K562 (cell line): Measurements from ENCODE around the gene ERICH6B. TPM values are rescaled to one million over a fixed set of nuclear protein-coding genes. Genes with fewer than 3 reads are reported as not detected.

Source experiments
- ATAC-seq: fragments of 200-7000 bp; cut with Tn5 transposase; 3 replicates; pipeline ENCODE4 v1.9.1; 2020; ENCODE audit warnings: moderate library complexity
- BruUV-seq: library from RNA; stranded (reverse); fragments of 400-500 nt; replicated peaks from 2 replicates; lab custom pipeline; 2021; lab: Mats Ljungman, UMichigan
- CTCF ChIA-PET: fragments of 300-600 bp; formaldehyde crosslinking; extraction: SDS; loops from one replicate; lab custom pipeline; 2021; ENCODE audit warnings: low intra/inter-chr PET ratio; lab: Yijun Ruan, JAX
- POLR2A ChIA-PET: fragments of 300-600, 350-650 bp; sonication (Branson Sonifier 250); formaldehyde crosslinking; extraction: SDS; loops from one replicate; lab custom pipeline; 2021; ENCODE audit warnings: antibody characterized with exemption, inconsistent platforms; lab: Yijun Ruan, JAX
- DNase-seq, 4 experiments: peaks; one replicate each; pipeline versions ENCODE4 v3.0.0 to v3.0.0-alpha.2; 2011 to 2018; ENCODE audit warnings: low spot score in 3 of 4, mixed read lengths in 3 of 4; ENCODE audit errors: extremely low read depth in 1 of 4
- FAIRE-seq: peaks from 2 replicates; lab custom pipeline; 2011; peaks lifted over from hg19 to GRCh38; lab: Jason Lieb, UNC
- H2AFZ ChIP-seq: 2 replicates; pipeline ENCODE4 v1.6.0; 2011; ENCODE audit warnings: low read depth, low read length, control low read depth, inconsistent platforms
- H3K27ac ChIP-seq: fragments of 200-600 bp; 3 replicates; pipeline ENCODE4 v1.8.0; 2011; ENCODE audit warnings: low read depth, mild to moderate bottlenecking, control low read depth, inconsistent platforms, low read length, moderate library complexity, mixed read lengths; ENCODE audit errors: extremely low read depth
- H3K27me3 ChIP-seq, 2 experiments: fragments of 300-600 bp in 1 of 2; 2 replicates in 1 of 2; 3 replicates in 1 of 2; pipeline versions ENCODE4 v1.6.0 to v1.8.0; 2011; ENCODE audit warnings: inconsistent platforms in 2 of 2, low read length in 2 of 2, mild to moderate bottlenecking in 1 of 2, mixed read lengths in 1 of 2, moderate library complexity in 1 of 2; ENCODE audit not compliant: control insufficient read depth in 2 of 2, insufficient read depth in 2 of 2
- H3K36me3 ChIP-seq: fragments of 300-600 bp; 3 replicates; pipeline ENCODE4 v1.8.0; 2011; ENCODE audit warnings: mild to moderate bottlenecking, low read length, inconsistent platforms; ENCODE audit not compliant: control insufficient read depth, insufficient read depth
- H3K4me1 ChIP-seq, 2 experiments: fragments of 200-600 bp in 1 of 2; replicated peaks in 1 of 2; 2 replicates in 1 of 2; 3 replicates in 1 of 2; pipeline versions ENCODE4 v1.5.1 to v1.8.0; 2011; ENCODE audit warnings: inconsistent platforms in 2 of 2, low read length in 2 of 2, mild to moderate bottlenecking in 1 of 2, mixed read lengths in 1 of 2, moderate library complexity in 1 of 2; ENCODE audit not compliant: control insufficient read depth in 2 of 2, insufficient read depth in 2 of 2
- H3K4me2 ChIP-seq: 2 replicates; pipeline ENCODE4 v1.6.1; 2011; ENCODE audit warnings: low read length, control low read depth, inconsistent platforms, mixed read lengths; ENCODE audit not compliant: insufficient read depth
- H3K4me3 ChIP-seq: fragments of 200-600 bp; sonication (generic), shearing (Covaris generic); 2 replicates; pipeline ENCODE4 v1.5.1; 2016; ENCODE audit warnings: control low read depth, inconsistent platforms
- H3K79me2 ChIP-seq: fragments of 200-600 bp; 3 replicates; pipeline ENCODE4 v1.8.0; 2011; ENCODE audit warnings: low read length, inconsistent platforms; ENCODE audit not compliant: control insufficient read depth, insufficient read depth
- H3K9ac ChIP-seq, 2 experiments: 2 replicates each; pipeline versions ENCODE4 v1.6.0 to v1.6.1; 2011; ENCODE audit warnings: low read depth in 2 of 2, low read length in 2 of 2, control low read depth in 1 of 2, inconsistent platforms in 1 of 2, mild to moderate bottlenecking in 1 of 2, mixed read lengths in 1 of 2; ENCODE audit not compliant: insufficient read depth in 1 of 2
- H3K9me1 ChIP-seq: one replicate; pipeline ENCODE4 v1.6.0; 2011; ENCODE audit warnings: inconsistent platforms, mild to moderate bottlenecking, low read length, moderate library complexity; ENCODE audit not compliant: control insufficient read depth, insufficient read depth
- H3K9me3 ChIP-seq: replicated peaks from 2 replicates; pipeline ENCODE4 v1.5.1; 2011; ENCODE audit warnings: low read depth, low read length, inconsistent platforms; ENCODE audit not compliant: control insufficient read depth, insufficient read depth
- H4K20me1 ChIP-seq: replicated peaks from 2 replicates; pipeline ENCODE4 v1.6.1; 2011; ENCODE audit warnings: low read length, inconsistent platforms, mixed read lengths; ENCODE audit not compliant: control insufficient read depth, insufficient read depth
- CHD1 ChIP-seq: fragments of 200-600 bp; sonication (generic); IDR thresholded peaks from one replicate; pipeline ENCODE4 v1.6.1; 2012; ENCODE audit warnings: mild to moderate bottlenecking, moderate library complexity, low read length, inconsistent platforms
- DDX20 ChIP-seq: fragments of 450-650 bp; IDR thresholded peaks from 2 replicates; pipeline ENCODE4 v1.6.1; 2016; ENCODE audit warnings: missing genetic modification characterization, low read depth, mild to moderate bottlenecking, missing compliant biosample characterization, moderate library complexity
- EHMT2 ChIP-seq: fragments of 450-650 bp; IDR thresholded peaks from 2 replicates; pipeline ENCODE4 v1.6.1; 2018; ENCODE audit warnings: antibody characterized with exemption
- HNRNPLL ChIP-seq: fragments of 200-400 bp; formaldehyde crosslinking; IDR thresholded peaks from 2 replicates; pipeline ENCODE4 v1.6.1; 2017; ENCODE audit warnings: low read length, low read depth, mild to moderate bottlenecking; ENCODE audit not compliant: poor library complexity, severe bottlenecking
- KDM4B ChIP-seq, 2 experiments: fragments of 450-650 bp in 1 of 2; sonication (generic) in 1 of 2; IDR thresholded peaks; 2 replicates each; pipeline ENCODE4 v1.6.1; 2016 to 2017; ENCODE audit warnings: borderline replicate concordance in 2 of 2, antibody characterized with exemption in 1 of 2, low read depth in 1 of 2, mild to moderate bottlenecking in 1 of 2
- KLF1 ChIP-seq: fragments of 450-650 bp; IDR thresholded peaks from 2 replicates; pipeline ENCODE4 v1.6.1; 2016; ENCODE audit warnings: missing genetic modification characterization, missing compliant biosample characterization
- MBD2 ChIP-seq: sonication (generic); IDR thresholded peaks from 2 replicates; pipeline ENCODE4 v1.6.1; 2016; ENCODE audit warnings: low read depth, borderline replicate concordance
- NONO ChIP-seq, 2 experiments: fragments of 200-400 bp in 1 of 2; fragments of 450-650 bp in 1 of 2; formaldehyde crosslinking in 1 of 2; IDR thresholded peaks; 2 replicates each; pipeline ENCODE4 v1.6.1; 2017; ENCODE audit warnings: low read depth in 2 of 2, mild to moderate bottlenecking in 2 of 2, moderate library complexity in 2 of 2, low read length in 1 of 2
- NUFIP1 ChIP-seq: fragments of 450-650 bp; IDR thresholded peaks from 2 replicates; pipeline ENCODE4 v1.6.1; 2018; ENCODE audit not compliant: partially characterized antibody
- PRDM10 ChIP-seq: fragments of 450-650 bp; IDR thresholded peaks from 2 replicates; pipeline ENCODE4 v1.6.1; 2018; ENCODE audit not compliant: partially characterized antibody
- SIX5 ChIP-seq, 2 experiments: IDR thresholded peaks; 2 replicates each; pipeline ENCODE4 v1.6.1; 2011; ENCODE audit warnings: low read length in 2 of 2, borderline replicate concordance in 1 of 2, low read depth in 1 of 2, mild to moderate bottlenecking in 1 of 2, moderate library complexity in 1 of 2; ENCODE audit not compliant: insufficient read depth in 1 of 2
- SMARCB1 ChIP-seq: IDR thresholded peaks from 2 replicates; pipeline ENCODE4 v1.6.1; 2011; ENCODE audit warnings: improper control_type of control experiment, low read depth; ENCODE audit not compliant: insufficient read length
- XRCC4 ChIP-seq: IDR thresholded peaks from one replicate; pipeline ENCODE4 v1.6.1; 2011; ENCODE audit not compliant: insufficient read depth, insufficient read length; ENCODE audit errors: extremely low read depth
- ZNF121 ChIP-seq: sonication (generic); formaldehyde crosslinking; conservative IDR thresholded peaks from 2 replicates; pipeline ENCODE4 v1.8.0; 2022; ENCODE audit warnings: missing genetic modification reagents
- ZNF41 ChIP-seq: fragments of 250-450 bp; sonication (Bioruptor Pico); conservative IDR thresholded peaks from 2 replicates; pipeline ENCODE4 v1.4.0; 2020; ENCODE audit warnings: mild to moderate bottlenecking
- ZNF766 ChIP-seq: fragments of 200-800 bp; sonication (Bioruptor generic); conservative IDR thresholded peaks from 2 replicates; pipeline ENCODE4 v1.6.1; 2016; ENCODE audit warnings: missing genetic modification characterization, missing compliant biosample characterization
- WGBS: fragments of 100-300 bp; shearing (Covaris generic); methylation state at CpG from one replicate; pipeline ENCODE4 v1.1.6; 2016; ENCODE audit warnings: low coverage, mixed read lengths; ENCODE audit not compliant: insufficient coverage; ENCODE audit errors: missing lambda C conversion rate; 5-methylcytosine and 5-hydroxymethylcytosine counted together
- in situ Hi-C: fragments of 300-500 bp; cut with MboI; formaldehyde crosslinking; loops from 4 replicates; pipeline ENCODE4 v1.15.0; 2018; ENCODE audit warnings: inconsistent platforms, mixed read lengths
- intact Hi-C: fragments of 100-400 bp; cut with micrococcal nuclease; formaldehyde crosslinking; loops from 2 replicates; pipeline ENCODE4 v1.14.2; 2022
- polyA plus RNA-seq, 8 experiments: library from polyadenylated mRNA; depleted of rRNA in 4 of 8; stranded (reverse) in 5 of 8; unstranded in 3 of 8; fragments of >200 nt; fragmentation: Nextera tagmentation in 2 of 8; fragmentation: Illumina TruSeq in 1 of 8; extraction: Ambion mirVana in 2 of 8; extraction: Trizol in 1 of 8; gene quantifications; 2 replicates each; pipeline versions ENCODE4 v1.2.1 to v1.2.3, GENCODE V29; 2011 to 2014; ENCODE audit warnings: inconsistent platforms in 1 of 8, missing spikeins in 1 of 8
- total RNA-seq, 7 experiments: library from RNA; depleted of rRNA in 6 of 7; stranded (reverse); fragments of >200 nt in 6 of 7; fragmentation: Illumina TruSeq in 2 of 7; extraction: Trizol in 2 of 7; gene quantifications; 2 replicates each; pipeline versions ENCODE4 v1.2.1 to v1.2.3, GENCODE V29; 2011 to 2021; ENCODE audit warnings: low replicate concordance in 1 of 7

ERICH6B gene
- total and polyA plus RNA-seq, 9 of the 15 experiments (the other 6 are each of a cell fraction or from before 2014, with no cell fraction given), result not detected

- Histone ChIP-seq H2AFZ (no peak overlapping the region), H3K36me3 (no peaks in the 10 kb centered on the region), H3K27me3 (peaks cover 0 to 2% of the 10 kb centered on the region in 2 experiments; a peak in 2 of 5 replicates), H3K9me3 (no peaks in the 10 kb centered on the region), H3K4me2 (no peak overlapping the region), H3K79me2 (no peaks in the 10 kb centered on the region), H3K9ac (no peak overlapping the region), H3K27ac (no peak overlapping the region), H4K20me1 (no peaks in the 10 kb centered on the region), H3K9me1 (no peaks in the 10 kb centered on the region), H3K4me1 (no peaks in the 10 kb centered on the region), H3K4me3 (no peak overlapping the region)
- BruUV-seq, result no TSS peak
- TF ChIP-seq MBD2, result no peak
- TF ChIP-seq NUFIP1, result no peak
- no peak for TF ChIP-seq SMARCB1
- no peak for TF ChIP-seq PRDM10
- TF ChIP-seq CHD1, result no peak
- TF ChIP-seq SIX5 (IDR thresholded peaks at IDR 0.05; ENCODE audit: borderline replicate concordance in 1 of 2, insufficient read depth in 1 of 2, low read depth in 1 of 2, low read length in 2 of 2), result no peak
- no peak for TF ChIP-seq ZNF766
- TF ChIP-seq XRCC4, result no peak
- TF ChIP-seq KDM4B (IDR thresholded peaks at IDR 0.05; ENCODE audit: borderline replicate concordance in 2 of 2, low read depth in 1 of 2), result no peak
- no peak for TF ChIP-seq ZNF41 (CRISPR knock-in tag)
- TF ChIP-seq DDX20, result no peak
- no peak for TF ChIP-seq EHMT2
- TF ChIP-seq NONO (IDR thresholded peaks at IDR 0.05; ENCODE audit: low read depth in 2 of 2, low read length in 1 of 2), result no peak
- no peak for TF ChIP-seq ZNF121
- TF ChIP-seq HNRNPLL, result no peak
- no peak for TF ChIP-seq KLF1 (tag)
- 0% methylated on average over 3 of the region's 3 CpGs for WGBS
- ChIA-PET CTCF (no interaction called here), POLR2A (interaction anchor here (0.8 to 1.0 kb wide), 2 partner anchors 9 to 91 kb away, joined by 3 to 4 read pairs; no protein-coding TSS in a partner anchor)
- in situ Hi-C loops, result no loop called here
- DNase-seq (no peak), ATAC-seq (no peak), FAIRE-seq (no peak)
- intact Hi-C loops, result loop anchor here (10.0 kb wide), 1 partner anchor 697 kb away; no protein-coding TSS in a partner anchor
Observed at GRCh38 chr13:45628094-45628493, 12.6 kb upstream of the ERICH6B start.
